NCI-H2029 (cell line): ENCODE measurements around the gene EHMT2.
"Not testable (repeated sequence)": the region's sequence is repeated elsewhere in the genome, so short reads cannot be mapped to it uniquely, and the experiment has no call there.

Source experiments
- DNase-seq: peaks from one replicate; lab custom pipeline; 2025; lab: John Stamatoyannopoulos, UW

EHMT2 gene

DNA sequence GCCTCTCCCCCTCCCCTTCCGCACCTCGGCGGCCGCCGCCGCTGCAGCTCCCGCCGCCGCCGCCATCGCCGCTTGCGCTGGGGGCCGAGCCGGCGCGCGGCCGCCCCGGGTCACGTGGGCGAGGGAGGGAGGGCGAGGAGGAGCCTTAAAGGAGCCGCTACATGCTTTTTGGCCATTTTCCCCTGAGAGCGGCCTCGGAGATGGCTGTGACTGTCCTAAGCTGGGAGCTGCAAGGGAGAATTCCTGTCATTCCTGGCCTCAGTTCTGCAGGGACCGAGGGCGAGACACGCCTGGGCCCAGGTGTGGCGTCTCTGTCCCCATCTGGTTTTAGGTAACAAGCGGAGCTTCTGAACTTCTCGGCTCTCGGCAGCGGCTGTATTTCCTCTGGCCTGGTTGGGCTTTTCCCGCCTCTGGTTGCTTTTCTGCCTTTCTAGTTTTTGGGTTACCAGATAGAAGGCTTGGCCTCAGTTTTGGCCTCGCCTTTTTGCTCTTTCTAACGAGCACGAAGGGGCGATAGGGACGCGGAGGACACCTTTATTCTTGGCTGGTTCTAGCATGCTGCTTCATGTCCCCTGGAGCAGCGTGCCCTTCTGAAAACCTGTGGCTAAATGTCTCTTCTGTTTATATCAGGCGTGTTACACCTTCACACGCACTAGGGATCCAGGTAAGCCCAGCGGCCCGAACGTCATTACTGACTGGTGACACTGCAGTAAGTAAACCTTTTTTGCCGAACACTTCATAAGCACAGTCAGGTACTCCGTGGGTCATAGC is at the start of gene EHMT2:
EHMT2 (minus strand) TSS at position 87 of the 771 bp plus-strand sequence; CDS start at position 66, 21 bp downstream.
- peak; percentile 76 for DNase-seq

DNA sequence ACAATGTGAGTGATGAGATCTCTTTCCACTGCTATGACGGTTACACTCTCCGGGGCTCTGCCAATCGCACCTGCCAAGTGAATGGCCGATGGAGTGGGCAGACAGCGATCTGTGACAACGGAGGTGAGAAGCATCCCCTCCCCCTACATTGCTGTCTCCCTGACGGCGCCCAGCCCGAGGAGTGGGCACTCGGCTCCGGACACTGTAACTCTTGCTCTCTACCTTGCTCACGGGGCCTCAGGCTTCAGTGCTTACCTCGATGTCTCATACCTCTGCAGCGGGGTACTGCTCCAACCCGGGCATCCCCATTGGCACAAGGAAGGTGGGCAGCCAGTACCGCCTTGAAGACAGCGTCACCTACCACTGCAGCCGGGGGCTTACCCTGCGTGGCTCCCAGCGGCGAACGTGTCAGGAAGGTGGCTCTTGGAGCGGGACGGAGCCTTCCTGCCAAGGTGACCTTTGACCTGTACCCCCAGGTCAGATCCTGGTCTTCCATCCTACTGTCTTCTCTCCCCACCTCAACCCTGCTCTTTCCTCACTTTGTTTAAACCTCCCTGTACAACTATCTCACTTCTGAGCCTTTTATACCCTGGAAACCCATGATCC is 49.7 kb upstream of the EHMT2 start:
- no peak for DNase-seq

DNA sequence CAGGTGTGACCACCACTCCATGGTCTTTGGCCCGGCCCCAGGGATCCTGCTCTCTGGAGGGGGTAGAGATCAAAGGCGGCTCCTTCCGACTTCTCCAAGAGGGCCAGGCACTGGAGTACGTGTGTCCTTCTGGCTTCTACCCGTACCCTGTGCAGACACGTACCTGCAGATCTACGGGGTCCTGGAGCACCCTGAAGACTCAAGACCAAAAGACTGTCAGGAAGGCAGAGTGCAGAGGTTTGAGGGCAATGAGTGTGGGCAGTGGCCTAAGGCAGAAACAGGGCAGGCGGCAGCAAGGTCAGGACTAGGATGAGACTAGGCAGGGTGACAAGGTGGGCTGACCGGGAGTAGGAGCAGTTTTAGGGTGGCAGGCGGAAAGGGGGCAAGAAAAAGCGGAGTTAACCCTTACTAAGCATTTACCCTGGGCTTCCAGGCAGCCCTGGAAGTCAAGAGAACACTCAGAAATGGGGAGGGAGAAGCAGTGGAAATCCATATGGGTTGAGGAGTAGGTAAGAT is 48.9 kb upstream of the EHMT2 start:
- DNase-seq, result no peak

DNA sequence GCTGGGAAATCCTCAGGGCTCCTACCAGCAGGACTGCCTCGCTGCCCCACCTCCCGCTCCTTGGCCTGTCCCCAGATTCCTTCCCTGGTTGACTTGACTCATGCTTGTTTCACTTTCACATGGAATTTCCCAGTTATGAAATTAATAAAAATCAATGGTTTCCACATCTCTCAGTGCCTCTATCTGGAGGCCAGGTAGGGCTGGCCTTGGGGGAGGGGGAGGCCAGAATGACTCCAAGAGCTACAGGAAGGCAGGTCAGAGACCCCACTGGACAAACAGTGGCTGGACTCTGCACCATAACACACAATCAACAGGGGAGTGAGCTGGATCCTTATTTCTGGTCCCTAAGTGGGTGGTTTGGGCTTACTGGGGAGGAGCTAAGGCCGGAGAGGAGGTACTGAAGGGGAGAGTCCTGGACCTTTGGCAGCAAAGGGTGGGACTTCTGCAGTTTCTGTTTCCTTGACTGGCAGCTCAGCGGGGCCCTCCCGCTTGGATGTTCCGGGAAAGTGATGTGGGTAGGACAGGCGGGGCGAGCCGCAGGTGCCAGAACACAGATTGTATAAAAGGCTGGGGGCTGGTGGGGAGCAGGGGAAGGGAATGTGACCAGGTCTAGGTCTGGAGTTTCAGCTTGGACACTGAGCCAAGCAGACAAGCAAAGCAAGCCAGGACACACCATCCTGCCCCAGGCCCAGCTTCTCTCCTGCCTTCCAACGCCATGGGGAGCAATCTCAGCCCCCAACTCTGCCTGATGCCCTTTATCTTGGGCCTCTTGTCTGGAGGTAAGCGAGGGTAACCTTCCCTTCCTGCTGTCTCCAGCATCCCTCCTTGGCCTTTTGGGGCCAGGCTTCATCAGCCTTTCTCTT is 48.2 kb upstream of the EHMT2 start, which contains the start of gene CFB:
CFB (plus strand) TSS at position 589 of the 863 bp plus-strand sequence; CDS start at position 716, 127 bp downstream.
- no peak for DNase-seq

DNA sequence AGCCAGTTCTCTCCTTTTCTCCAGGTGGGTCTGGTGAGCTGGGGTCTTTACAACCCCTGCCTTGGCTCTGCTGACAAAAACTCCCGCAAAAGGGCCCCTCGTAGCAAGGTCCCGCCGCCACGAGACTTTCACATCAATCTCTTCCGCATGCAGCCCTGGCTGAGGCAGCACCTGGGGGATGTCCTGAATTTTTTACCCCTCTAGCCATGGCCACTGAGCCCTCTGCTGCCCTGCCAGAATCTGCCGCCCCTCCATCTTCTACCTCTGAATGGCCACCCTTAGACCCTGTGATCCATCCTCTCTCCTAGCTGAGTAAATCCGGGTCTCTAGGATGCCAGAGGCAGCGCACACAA is 47.6 kb upstream of the EHMT2 start:
- no peak for DNase-seq

DNA sequence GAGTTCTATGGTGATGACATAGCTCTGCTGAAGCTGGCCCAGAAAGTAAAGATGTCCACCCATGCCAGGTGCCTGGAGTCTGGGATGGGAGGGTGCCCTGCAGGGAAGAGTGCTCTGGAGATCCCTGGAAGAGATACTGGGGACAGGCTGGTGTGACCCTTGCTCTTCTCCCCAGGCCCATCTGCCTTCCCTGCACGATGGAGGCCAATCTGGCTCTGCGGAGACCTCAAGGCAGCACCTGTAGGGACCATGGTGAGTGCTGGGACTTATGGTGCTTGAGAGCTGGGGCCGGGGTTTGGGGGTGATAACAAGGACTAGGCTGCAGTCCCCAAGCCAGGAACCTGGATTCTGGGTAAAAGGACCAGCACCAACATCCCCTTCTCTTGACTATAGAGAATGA is 46.2 kb upstream of the EHMT2 start:
- DNase-seq, result no peak

DNA sequence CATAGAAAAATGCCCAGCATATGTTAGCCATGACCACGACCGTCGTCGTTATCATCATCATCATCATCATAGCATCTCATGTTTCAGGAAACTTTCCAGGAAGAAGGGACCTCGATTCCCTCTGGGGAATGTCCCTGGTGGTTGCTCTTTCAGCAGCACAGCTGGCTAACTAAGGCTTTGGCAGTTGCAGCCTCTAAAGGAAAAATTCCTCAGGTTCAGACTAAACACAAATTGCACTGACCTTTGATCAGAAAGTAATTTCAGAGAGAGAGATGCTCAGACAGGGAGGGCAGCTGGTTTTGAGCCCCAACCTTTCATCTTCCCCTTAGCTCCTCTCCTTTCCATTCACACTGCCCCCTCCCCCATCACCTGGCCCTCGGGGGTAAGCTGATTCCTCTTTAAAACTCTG is 42.8 kb upstream of the EHMT2 start:
- DNase-seq, result no peak

DNA sequence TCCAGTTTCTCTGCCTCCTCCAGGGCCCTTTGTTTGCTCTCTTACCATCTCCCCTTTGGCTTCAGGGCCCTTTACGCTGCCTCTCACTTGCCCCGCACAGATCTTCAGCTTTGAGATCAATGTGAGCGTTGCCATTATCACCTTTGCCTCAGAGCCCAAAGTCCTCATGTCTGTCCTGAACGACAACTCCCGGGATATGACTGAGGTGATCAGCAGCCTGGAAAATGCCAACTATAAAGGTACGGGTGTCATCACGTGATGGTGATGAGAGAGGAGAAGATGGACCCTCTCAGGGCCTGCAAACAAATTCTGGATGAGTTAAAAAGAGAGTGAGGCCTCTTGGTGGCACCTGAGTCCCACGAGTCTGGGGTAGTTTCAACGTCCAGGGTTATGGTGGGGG is 38.3 kb upstream of the EHMT2 start:
- no peak for DNase-seq

DNA sequence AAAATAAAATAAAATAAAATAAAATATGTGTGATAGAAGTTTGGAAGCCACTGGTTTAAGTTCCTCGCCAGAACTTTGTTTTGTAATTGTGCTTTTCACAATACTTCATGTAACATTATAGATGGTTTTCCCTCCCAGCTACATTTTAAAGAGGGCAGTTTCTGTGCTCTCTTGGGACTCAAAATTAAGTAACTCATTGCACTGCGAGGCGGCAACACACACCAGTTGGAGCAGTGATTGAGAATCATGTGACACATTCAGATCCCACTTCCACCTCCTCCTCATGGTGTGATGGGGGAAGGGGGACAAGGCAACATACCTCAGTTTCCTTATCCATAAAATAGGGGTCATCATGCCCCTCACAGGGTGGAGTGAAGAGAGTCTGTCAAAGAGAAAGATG is 37.5 kb upstream of the EHMT2 start:
- DNase-seq, result no peak

DNA sequence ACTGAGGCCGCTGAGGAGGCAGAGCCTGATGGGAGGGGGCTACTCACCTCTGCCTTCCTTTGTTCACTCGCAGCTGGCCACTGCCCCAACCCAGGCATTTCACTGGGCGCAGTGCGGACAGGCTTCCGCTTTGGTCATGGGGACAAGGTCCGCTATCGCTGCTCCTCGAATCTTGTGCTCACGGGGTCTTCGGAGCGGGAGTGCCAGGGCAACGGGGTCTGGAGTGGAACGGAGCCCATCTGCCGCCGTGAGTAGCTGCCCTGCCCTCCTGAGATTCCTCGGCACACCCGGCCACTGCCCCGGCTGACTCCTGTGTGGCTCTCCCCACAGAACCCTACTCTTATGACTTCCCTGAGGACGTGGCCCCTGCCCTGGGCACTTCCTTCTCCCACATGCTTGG is 36.0 kb upstream of the EHMT2 start:
- DNase-seq, result no peak

DNA sequence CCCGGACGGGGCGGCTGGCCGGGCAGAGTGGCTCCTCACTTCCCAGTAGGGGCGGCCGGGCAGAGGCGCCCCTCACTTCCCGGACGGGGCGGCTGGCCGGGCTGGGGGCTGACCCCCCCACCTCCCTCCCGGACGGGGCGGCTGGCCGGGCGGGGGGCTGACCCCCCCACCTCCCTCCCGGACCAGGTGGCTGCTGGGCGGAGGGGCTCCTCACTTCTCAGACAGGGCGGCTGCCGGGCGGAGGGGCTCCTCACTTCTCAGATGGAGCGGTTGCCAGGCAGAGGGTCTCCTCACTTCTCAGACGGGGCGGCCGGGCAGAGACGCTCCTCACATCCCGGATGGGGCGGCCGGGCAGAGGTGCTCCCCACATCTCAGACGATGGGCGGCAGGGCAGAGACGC is 34.6 kb upstream of the EHMT2 start:
- DNase-seq, result not testable (repeated sequence)

DNA sequence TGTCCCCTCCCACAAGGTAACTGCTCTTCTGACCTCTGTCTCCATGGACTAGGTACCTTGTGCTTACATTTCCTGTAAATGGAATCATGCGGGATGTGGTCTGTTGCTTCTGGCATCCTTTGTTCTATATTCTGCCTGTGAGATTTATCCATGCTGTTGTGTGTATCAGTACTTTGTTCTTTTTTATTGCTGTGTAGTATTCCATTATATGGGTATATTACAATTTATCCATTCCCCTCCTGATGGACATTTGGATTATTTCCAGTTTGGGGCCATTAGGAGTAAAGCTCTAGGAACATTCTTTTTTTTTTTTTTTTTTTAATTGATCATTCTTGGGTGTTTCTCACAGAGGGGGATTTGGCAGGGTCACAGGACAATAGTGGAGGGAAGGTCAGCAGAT is 33.5 kb upstream of the EHMT2 start:
- no peak for DNase-seq

DNA sequence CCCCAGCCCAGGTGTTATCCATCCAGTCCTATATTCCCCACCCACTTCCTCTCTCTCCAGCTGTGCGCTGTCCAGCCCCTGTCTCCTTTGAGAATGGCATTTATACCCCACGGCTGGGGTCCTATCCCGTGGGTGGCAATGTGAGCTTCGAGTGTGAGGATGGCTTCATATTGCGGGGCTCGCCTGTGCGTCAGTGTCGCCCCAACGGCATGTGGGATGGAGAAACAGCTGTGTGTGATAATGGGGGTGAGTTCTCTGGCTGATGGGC is 31.1 kb upstream of the EHMT2 start:
- no peak for DNase-seq

DNA sequence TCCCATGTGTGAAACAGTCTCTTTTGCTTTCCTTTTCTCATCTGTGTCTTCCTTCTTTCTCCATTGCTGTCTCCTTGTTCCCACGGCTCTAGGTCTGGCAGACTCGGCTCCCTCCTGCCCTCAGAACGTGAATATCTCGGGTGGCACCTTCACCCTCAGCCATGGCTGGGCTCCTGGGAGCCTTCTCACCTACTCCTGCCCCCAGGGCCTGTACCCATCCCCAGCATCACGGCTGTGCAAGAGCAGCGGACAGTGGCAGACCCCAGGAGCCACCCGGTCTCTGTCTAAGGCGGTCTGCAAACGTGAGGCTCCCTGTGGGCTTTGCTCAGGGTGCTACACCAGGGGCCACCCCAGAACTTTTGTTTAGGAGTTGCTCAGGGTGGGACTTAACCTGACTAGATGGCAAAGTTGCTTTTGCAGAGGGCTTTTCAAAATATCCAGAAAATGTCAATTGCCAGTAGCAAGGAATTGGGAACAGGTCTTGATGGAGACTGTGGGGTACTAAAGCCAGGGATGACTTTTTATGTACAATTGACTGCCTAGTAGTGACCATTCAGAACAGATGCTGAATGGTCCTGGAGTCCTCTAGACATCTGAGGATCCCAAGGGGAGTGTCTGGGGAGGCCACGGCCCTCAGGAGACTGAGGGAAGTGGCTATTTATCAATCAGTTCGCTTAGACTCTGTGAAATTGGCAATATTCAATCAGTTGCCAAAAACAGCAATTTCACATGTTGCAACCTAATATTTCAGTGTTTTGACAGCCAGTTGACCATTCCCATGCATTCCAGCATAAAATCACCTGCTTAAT is 30.6 kb upstream of the EHMT2 start:
- DNase-seq, result no peak

DNA sequence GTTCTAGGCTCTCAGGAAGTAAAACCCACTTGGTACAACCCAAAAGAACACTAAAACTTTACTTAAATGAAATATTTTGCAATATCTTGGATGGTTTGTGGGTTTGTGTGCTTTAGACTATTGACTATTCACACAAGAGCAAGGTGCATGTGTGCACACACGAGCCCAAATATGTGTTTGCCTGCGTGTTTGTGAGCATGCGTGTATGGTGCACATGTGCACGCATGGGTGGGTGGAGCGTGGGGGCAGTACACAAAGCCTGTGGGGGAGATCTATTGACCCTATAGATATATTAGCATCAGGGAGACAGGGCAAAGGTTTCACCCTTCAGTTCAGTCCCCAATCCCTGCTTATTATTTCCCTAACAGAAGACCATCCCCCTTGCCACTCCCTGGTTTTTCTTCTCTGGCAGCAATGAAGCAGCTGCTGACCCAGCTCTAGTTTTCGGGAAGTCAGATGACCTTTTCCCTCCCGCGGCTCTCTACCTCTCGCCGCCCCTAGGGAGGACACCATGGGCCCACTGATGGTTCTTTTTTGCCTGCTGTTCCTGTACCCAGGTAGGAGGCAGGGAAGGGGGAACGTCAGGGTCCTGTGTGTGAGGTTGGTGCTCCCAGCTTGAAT is 29.9 kb upstream of the EHMT2 start, which contains the start of gene C2:
C2 (plus strand) TSS at position 476 of the 621 bp plus-strand sequence; CDS start at position 512, 36 bp downstream.
- DNase-seq, result no peak

DNA sequence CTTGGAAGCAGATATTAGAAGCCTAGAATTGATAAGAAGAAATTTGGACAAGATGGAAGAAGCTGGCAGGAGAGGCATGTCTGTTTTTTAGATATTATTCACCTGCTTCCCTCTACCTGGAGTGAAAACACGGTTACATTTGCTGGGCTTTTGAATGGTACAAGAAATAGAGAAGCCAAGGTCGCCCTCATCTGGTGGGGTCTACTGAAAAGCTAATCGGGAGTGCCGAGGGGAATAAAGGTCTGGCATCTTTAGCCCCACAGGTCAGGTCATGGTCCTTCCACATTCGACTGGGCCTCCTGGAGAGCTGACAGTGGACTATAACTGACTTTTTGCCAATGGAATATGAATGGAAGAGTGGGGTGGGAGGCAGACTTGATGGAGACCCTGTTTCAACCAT is 25.4 kb upstream of the EHMT2 start:
- DNase-seq, result no peak

DNA sequence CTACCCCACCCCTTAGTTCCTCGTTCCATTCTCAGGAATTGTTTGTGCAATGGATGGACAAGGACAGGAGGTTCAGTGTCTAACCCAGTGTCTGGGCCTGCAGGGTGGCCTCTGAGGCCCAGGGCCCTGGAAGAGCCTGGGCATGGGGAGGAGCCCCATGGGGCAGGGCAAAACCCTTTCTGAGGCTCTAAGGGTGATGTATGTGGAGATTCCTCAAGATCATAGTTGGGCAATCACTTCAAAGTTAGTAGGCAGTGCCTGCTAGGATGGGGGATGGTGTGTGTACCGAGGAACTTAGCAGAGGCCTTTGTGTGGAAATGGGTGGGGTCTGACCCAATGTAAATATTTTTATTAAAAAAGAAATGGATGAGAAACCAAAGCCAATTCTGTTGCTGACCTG is 23.3 kb upstream of the EHMT2 start:
- DNase-seq, result no peak

DNA sequence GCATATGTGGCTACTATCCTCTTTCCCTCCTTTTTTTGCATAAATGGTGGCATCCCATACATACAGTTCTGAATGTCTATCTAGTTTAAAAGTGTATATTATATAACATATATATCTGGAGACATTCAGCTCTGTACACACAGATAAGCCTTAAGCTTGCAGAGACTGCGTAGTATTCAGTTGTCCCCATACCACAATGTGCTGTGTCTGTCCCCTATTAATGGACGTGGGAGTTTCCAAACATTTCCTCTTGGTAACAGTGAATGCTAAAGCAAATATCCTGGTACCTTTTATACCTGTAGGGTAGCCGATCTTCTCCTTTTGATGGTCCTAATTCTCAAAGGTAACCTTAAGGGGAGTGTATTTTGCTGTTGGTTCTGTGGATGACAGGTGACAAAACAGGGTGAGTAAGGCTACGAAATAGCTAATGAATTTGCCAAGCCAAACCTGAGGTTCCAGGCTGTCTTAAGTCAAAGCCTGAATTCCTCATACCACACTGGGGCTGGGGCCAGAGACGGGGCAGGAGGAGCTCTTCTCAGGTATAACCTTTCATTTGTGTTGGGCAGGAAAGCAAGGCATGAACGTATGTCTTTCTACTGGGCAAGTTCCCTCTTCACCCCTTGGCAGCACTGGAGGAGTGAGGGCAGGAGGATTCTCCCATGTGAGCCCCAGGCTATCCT is 22.3 kb upstream of the EHMT2 start:
- DNase-seq, result no peak

DNA sequence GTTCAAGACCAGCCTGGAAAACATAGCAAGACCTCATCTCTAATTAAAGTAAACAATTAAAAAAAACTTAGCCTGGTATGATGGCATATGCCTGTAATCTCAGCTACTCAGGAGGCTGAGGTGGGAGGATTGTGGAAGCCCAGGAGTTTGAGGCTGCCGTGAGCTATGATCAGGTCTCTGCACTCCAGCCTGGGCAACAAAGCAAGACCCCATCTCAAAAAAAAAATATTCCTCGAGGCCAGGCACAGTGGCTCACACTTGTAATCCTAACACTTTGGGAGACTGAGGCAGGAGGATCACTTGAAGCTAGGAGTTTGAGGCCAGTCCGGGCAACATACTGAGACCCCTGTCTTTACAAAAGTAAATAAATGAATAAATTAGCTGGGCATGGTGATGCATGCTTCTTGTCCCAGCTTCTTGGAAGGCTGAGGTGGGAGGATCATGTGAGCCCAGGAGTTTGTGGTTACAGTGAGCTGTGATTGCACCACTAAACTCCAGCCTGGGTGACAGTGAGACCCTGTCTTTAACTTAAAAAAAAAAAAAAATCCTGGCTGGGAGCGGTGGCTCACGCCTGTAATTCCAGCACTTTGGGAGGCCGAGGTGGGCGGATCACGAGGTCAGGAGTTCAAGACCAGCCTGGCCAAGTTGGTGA is 20.7 kb upstream of the EHMT2 start:
- DNase-seq, result no peak

DNA sequence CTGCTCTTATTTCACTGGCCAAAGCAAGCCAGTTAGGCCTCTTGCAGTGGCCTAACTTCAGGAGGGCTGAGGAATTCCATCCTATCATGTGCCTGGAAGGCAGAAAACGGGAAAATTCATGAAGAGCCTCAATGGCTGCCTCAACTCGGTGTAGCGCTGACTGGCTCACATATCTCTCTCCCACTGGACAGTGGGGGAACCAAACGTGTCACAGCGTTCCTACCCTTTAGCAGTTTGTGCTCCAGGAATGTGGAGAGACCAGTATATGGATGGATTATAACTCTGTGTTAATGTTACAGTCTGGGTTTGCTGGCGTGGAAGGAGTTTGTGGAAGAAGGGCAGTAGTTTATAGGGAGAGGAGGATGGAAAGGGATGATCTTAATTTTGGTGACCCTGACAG is 18.3 kb upstream of the EHMT2 start:
- no peak for DNase-seq
